Muscle layer of duodenum (tissue), 2 donors: ENCODE measurements around the gene BRSK1.

Experiments
- H3K27ac ChIP-seq: one replicate; pipeline ENCODE4 v1.7.0; 2013; ENCODE audit warnings: mild to moderate bottlenecking, low read length
- H3K27me3 ChIP-seq: one replicate; pipeline ENCODE4 v1.7.0; 2013; ENCODE audit warnings: low read depth, mild to moderate bottlenecking, control low read depth, low read length
- H3K36me3 ChIP-seq, 2 donors: one replicate each; pipeline ENCODE4 v1.7.0; 2013; ENCODE audit warnings: low read length in 2 of 2, control low read depth in 1 of 2, mild to moderate bottlenecking in 1 of 2; ENCODE audit not compliant: insufficient read depth in 2 of 2, control insufficient read depth in 1 of 2
- H3K4me1 ChIP-seq, 2 donors: one replicate each; pipeline ENCODE4 v1.7.0; 2013; ENCODE audit warnings: low read length in 2 of 2, mild to moderate bottlenecking in 2 of 2, control low read depth in 1 of 2, moderate library complexity in 1 of 2; ENCODE audit not compliant: insufficient read depth in 2 of 2, control insufficient read depth in 1 of 2
- H3K4me3 ChIP-seq, 2 donors: one replicate each; pipeline ENCODE4 v1.7.0; 2013; ENCODE audit warnings: low read length in 2 of 2, low read depth in 1 of 2, mild to moderate bottlenecking in 1 of 2
- H3K9me3 ChIP-seq, 2 donors: one replicate each; pipeline ENCODE4 v1.7.0; 2013; ENCODE audit warnings: low read length in 2 of 2, control low read depth in 1 of 2, mild to moderate bottlenecking in 1 of 2; ENCODE audit not compliant: control insufficient read depth in 1 of 2
- donor health status: healthy.

BRSK1 gene

DNA sequence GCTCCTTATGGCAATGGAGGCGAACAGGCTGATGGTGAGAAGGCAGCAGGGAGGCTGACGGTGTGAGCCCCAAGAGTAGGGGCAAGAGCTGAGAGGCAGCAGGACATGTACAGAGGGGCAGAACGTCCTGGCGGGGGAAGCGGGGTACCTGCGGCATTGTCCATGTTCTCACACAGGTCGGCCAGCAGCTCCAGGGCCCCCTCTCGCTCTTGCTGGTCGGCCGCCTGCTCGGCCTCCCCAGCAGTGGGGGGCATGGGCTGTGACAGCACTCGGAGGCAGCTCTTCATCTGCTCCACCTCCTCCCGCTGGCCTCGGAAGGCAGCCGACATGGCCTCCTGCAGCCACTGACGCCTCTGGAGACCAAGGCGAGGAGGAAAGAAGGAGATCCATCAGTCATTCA, 6.3 kb upstream of the BRSK1 start:
- no peak overlapping the region for H3K4me3 ChIP-seq
- H3K9me3 ChIP-seq: no peaks in the 10 kb centered on the region
- H3K4me1 ChIP-seq: peaks cover 0 to 19% of the 10 kb centered on the region in 2 donors
- peak overlapping the region; percentile 39 for H3K27ac ChIP-seq
- no peaks in the 10 kb centered on the region for H3K27me3 ChIP-seq
- H3K36me3 ChIP-seq: peaks cover 10 to 38% of the 10 kb centered on the region in 2 donors

DNA sequence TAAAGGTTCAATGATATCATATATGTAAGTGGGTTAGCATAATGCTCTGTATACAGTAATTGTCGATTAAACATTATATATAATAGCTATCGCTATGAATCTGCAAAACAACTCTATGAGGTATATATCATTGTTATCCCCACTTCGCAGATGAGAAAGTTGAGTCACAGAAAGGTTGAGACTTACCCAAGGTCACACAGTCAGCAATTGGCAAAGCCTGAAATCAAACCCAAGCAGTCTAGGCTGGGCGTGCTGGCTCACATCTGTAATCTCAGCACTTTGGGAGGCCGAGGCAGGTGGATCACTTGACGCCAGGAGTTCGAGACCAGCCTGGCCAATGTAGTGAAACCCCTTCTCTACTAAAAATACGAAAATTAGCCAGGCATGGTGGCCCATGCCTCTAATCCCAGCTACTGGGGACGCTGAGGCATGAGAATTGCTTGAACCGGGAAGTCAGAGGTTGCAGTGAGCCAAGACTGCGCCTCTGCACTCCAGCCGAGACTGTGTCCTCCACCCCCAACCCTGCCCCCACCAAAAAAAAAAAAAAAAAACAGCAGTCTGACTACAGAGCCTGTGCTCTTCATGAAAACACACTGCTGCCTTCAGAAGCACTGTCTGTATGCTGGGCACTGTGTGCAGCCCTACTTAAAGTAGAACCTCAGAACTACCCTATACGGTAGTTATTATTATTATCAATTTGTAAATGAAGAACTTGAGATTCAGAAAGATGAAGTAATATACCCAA, 5.2 kb upstream of the BRSK1 start:
- Histone ChIP-seq H3K36me3 (peaks cover 2 to 29% of the 10 kb centered on the region in 2 donors), H3K27me3 (no peaks in the 10 kb centered on the region), H3K4me1 (peaks cover 0 to 19% of the 10 kb centered on the region in 2 donors), H3K4me3 (peak overlapping the region; percentile 21 to 90), H3K27ac (no peak overlapping the region), H3K9me3 (no peaks in the 10 kb centered on the region)

DNA sequence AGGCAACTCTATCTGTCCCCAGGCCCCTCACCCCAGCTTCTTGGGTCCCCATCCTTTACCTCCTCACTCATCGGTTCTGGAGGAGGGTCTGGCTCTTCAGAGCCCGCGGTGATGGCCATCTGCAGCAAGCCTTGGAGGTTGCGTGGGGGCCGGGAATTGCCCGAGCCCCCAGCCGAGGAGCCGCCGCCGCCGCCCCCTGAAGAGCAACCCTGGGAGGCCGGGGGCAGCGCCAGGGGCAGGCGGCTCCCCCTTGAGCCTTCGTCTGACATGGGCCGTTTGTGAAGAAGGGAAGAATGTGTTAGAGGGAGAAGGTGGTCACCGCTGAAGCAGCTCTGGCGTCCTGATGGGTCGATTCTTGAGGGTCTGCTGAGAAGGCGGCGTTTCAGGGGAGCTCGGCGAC, 4.5 kb upstream of the BRSK1 start:
- H3K9me3 ChIP-seq: no peaks in the 10 kb centered on the region
- H3K4me1 ChIP-seq: peaks cover 0 to 19% of the 10 kb centered on the region in 2 donors
- peak overlapping the region; percentile 79 for H3K27ac ChIP-seq
- peak overlapping the region; percentile 90 to 94 for H3K4me3 ChIP-seq
- peaks cover 0 to 22% of the 10 kb centered on the region in 2 donors for H3K36me3 ChIP-seq
- H3K27me3 ChIP-seq: no peaks in the 10 kb centered on the region

DNA sequence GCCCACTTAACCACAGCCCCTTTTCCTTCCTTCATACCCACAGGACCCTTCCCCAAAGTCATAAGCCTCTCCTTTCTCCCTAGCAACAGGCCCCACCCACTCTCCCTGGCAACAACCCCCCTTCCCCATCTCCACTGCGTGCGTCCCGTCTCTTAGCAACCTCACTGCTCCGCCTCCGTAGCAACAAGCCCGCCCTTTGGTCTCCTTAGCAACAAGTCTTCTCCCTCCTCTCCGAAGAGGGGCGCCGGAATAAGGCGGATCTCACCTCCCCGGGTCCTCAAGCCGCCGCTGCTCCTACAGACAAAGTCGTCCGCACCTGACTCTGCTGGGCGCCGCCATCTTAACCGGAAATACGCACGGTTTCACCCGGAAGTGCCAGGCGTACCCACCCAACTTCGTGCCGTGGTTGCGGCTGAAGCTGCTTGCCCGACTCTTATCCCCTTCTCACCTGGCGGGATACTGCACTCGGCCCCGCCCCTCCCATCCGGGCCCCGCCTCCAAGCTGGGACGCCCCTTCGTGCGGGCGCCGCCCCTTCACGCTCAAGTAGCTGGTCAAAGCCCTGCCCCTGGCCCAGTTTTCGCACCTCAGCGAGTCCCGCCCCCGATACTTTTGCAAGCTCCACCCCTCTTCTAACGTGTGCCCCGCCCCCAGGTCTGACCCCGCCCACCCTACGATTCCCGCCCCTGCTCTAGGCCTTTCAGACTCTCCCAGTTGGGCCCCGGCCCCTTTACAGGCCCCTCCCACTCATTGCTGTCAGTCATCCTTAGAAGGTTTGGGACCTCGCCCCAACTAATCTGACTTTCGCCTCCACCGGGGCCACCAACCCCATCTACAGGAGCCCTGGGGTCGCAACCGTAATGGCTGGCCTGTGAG, 3.8 kb upstream of the BRSK1 start, which contains the start of gene HSPBP1:
HSPBP1 (minus strand) TSS at position 341 of the 874 bp plus-strand sequence. CDS start 502 bp downstream, outside the sequence.
- no peaks in the 10 kb centered on the region for H3K27me3 ChIP-seq
- H3K27ac ChIP-seq: peak within 1 kb of the TSS; percentile 79
- peaks cover 0 to 20% of the 10 kb centered on the region in 2 donors for H3K4me1 ChIP-seq
- peaks cover 0 to 15% of the 10 kb centered on the region in 2 donors for H3K36me3 ChIP-seq
- H3K4me3 ChIP-seq: peak within 1 kb of the TSS; percentile 90 to 94
- H3K9me3 ChIP-seq: no peaks in the 10 kb centered on the region

DNA sequence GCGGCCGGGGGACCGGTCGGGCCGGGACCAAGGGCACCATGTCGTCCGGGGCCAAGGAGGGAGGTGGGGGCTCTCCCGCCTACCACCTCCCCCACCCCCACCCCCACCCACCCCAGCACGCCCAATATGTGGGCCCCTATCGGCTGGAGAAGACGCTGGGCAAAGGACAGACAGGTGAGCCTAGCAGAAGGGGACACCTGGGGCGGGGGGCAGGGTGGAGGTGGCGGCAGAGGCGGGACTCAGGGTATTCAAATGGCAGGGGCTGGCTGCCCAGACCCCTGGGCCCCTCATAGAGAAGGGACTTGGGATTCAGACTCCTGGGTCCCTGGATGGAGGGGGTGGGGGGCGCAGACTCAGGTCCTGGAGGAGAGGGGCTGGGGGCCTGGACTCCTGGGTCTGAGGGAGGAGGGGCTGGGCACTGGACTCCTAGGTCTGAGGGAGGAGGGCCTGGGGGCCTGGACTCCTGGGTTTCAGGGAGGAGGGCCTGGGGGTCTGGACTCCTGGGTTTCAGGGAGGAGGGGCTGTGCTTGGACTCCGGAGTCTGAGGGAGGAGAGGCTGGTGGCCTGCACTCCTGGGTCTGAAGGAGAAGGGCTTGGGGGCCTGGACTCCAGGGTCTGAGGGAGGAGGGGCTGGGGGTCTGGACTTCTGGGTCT, 735 bp downstream of the BRSK1 start:
- Histone ChIP-seq H3K27me3 (no peaks in the 10 kb centered on the region), H3K4me3 (peak overlapping the region in 1 of 2 donors; percentile 51), H3K4me1 (peaks cover 0 to 18% of the 10 kb centered on the region in 2 donors), H3K9me3 (no peaks in the 10 kb centered on the region), H3K27ac (no peak overlapping the region), H3K36me3 (peaks cover 0 to 15% of the 10 kb centered on the region in 2 donors)

DNA sequence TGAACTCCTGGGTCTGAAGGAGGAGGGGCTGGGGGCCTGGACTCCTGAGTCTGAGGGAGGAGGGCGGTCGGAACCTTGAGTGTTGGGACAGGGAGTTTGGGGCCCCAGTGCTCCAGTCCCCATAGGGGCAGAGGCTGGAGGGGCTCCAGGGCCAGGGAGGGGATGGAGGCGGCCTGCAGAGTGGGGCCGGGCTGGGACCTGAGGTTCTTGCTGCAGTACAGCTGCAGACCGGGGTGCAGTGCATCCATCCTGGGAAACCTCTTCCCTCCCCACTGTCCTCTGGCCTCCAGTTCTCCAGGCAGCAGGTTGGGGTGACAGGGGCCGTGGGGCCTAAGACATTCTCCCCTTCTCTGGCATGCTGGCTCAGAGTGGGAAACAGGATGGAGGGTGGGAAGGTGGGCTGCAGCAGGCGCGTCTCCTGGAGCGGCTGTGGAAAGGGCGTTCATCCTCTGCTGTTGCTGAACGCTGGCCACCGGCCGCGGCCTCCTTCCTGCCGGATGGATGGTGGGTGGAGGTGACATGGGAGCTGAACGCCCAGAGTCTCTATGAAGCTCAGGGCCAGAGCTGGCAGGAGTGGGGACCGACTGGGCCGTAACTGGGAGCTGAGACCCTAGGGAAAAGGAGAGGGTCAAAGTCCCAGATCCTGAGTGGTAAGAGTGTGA, 1.6 kb downstream of the BRSK1 start:
- Histone ChIP-seq H3K4me3 (peak overlapping the region in 1 of 2 donors; percentile 51), H3K27me3 (no peaks in the 10 kb centered on the region), H3K9me3 (no peaks in the 10 kb centered on the region), H3K36me3 (peaks cover 0 to 17% of the 10 kb centered on the region in 2 donors), H3K4me1 (peaks cover 0 to 15% of the 10 kb centered on the region in 2 donors), H3K27ac (no peak overlapping the region)

DNA sequence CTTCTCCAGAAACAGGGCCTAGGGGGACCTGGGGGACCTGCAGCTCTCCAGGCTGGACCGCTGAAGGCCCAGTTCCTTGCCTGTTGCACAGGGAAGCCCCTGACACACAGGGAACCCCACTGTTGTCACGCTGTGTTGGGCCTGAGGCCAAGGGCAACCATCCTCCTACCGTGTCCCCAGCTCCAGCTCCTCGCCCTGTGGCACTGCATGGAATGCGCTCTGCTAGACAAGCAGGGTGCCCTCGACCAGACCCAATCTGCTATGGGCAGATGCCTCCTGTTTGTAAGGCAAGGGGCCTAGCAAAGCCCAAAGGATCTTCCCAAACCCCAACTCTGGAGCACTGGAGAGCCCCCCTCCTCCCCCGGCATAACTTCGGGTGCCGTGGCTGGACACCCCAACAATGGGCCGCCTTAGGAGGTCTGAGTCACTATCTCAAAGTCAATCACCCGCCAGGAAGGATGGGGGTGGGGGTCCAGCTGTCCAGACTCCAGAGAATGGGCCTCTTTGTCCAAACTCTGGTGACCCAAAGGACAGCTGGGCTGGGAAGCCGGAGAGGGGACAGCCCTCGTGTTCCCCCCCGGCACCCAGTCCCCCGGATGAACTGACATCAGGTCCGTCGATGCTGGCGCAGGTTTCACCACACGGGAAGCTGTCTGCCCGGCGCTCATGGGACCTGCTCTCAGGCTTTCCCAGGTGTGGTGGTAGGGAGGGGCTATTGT, 3.7 kb downstream of the BRSK1 start:
- Histone ChIP-seq H3K9me3 (no peaks in the 10 kb centered on the region), H3K36me3 (peaks cover 0 to 20% of the 10 kb centered on the region in 2 donors), H3K27ac (no peak overlapping the region), H3K4me1 (peaks cover 0 to 8% of the 10 kb centered on the region in 2 donors), H3K4me3 (no peak overlapping the region), H3K27me3 (no peaks in the 10 kb centered on the region)

DNA sequence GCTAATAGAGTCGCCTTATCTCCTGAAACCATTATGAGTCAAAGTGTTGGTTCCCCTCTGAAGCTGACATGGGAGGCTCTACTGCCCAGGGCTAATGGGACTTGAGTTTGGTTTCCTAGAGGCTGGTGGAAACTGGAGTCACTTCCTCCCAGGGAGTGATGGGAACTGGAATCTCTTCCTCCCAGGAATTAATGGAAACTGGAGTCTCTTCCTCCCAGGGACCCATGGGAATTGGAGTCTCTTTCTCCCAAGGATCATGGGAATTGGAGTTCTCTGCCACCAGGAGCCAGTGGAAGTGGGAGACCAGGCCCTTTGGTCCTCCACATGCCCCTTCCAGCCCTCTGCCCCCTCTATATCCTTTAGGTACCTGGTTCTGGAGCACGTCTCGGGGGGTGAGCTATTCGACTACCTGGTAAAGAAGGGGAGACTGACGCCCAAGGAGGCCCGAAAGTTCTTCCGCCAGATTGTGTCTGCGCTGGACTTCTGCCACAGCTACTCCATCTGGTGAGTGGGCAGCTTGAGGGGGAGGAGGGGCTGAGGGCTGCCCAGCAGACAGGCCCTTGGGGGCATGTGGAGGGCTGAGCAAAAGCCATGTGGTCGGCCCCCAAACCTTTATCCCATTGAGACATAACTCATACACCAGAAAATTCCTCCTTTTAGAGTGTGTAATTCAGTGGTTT, 5.5 kb downstream of the BRSK1 start:
- Histone ChIP-seq H3K4me3 (no peak overlapping the region), H3K4me1 (peaks cover 0 to 8% of the 10 kb centered on the region in 2 donors), H3K27me3 (no peaks in the 10 kb centered on the region), H3K36me3 (peaks cover 0 to 26% of the 10 kb centered on the region in 2 donors), H3K9me3 (no peaks in the 10 kb centered on the region), H3K27ac (no peak overlapping the region)

DNA sequence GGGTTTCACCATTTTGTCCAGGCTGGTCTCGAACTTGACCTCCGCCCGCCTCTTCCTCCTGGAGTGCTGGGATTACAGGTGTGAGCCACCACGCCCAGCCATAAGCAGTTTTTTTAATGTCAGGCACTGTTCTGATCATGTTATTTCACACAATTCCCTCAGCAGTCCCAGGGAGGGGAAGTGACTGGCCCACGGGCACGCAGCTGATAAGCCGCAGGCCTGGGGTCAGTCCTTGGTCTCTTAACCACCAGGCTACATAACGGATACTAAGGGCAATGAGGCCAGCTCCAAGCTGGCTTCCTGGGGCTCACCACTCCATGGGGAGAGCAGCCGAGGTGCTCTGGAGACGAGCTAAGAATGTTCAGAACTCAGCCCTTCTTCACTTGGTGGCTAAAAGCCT, 13.5 kb downstream of the BRSK1 start:
- Histone ChIP-seq H3K4me1 (peaks cover 0 to 10% of the 10 kb centered on the region in 2 donors), H3K27ac (no peak overlapping the region), H3K9me3 (no peaks in the 10 kb centered on the region), H3K36me3 (peaks cover 0 to 25% of the 10 kb centered on the region in 2 donors), H3K4me3 (no peak overlapping the region), H3K27me3 (no peaks in the 10 kb centered on the region)

DNA sequence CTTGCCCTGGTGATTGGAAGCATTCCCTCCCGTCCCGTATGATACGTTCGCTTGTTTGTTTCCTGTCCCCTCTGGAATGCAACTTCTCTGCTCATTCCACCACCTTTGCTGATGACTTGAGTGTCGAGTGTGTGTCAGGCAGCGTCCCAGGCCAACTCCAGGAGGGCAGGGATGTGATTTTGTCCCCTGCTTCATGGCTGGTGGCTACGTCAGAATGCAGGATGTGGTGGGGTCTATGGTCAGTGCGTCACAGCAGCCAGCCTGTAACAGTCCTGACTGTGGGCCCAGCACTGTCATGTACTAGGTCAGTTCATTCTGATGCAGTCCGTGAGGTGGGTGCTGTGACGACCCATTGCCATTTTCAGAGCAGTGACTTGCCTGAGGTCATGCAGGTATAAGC, 16.2 kb downstream of the BRSK1 start:
- H3K36me3 ChIP-seq: peaks cover 6 to 38% of the 10 kb centered on the region in 2 donors

More for the DNA sequence above, 16.2 kb downstream of the BRSK1 start:
- H3K4me3 ChIP-seq: no peak overlapping the region
- H3K27ac ChIP-seq: no peak overlapping the region
- H3K4me1 ChIP-seq: peaks cover 0 to 10% of the 10 kb centered on the region in 2 donors
- H3K27me3 ChIP-seq: no peaks in the 10 kb centered on the region
- no peaks in the 10 kb centered on the region for H3K9me3 ChIP-seq
